HL-60 (cell line): ENCODE data around the gene SIRT1.

Experiments used
- GABPA ChIP-seq: IDR thresholded peaks from 2 replicates; pipeline ENCODE4 v1.6.1; 2012; ENCODE audit warnings: low read depth
- POLR2AphosphoS5 ChIP-seq: IDR thresholded peaks from 2 replicates; pipeline ENCODE4 v1.6.1; 2012; ENCODE audit warnings: low read depth
- SPI1 ChIP-seq: IDR thresholded peaks from 2 replicates; pipeline ENCODE4 v1.6.1; 2012; ENCODE audit warnings: low read depth, mild to moderate bottlenecking, borderline replicate concordance
- TF ChIP-seq, protein P1 (sequence below): IDR thresholded peaks from one replicate; pipeline ENCODE4 v1.5.1; 2011; ENCODE audit warnings: low read length, control low read depth, inconsistent platforms; ENCODE audit not compliant: insufficient read depth
- TF ChIP-seq, protein P2 (sequence below): IDR thresholded peaks from 2 replicates; pipeline ENCODE4 v1.6.1; 2012; ENCODE audit warnings: low read depth; ENCODE audit not compliant: insufficient replicate concordance

- TF ChIP-seq, protein P1, sequence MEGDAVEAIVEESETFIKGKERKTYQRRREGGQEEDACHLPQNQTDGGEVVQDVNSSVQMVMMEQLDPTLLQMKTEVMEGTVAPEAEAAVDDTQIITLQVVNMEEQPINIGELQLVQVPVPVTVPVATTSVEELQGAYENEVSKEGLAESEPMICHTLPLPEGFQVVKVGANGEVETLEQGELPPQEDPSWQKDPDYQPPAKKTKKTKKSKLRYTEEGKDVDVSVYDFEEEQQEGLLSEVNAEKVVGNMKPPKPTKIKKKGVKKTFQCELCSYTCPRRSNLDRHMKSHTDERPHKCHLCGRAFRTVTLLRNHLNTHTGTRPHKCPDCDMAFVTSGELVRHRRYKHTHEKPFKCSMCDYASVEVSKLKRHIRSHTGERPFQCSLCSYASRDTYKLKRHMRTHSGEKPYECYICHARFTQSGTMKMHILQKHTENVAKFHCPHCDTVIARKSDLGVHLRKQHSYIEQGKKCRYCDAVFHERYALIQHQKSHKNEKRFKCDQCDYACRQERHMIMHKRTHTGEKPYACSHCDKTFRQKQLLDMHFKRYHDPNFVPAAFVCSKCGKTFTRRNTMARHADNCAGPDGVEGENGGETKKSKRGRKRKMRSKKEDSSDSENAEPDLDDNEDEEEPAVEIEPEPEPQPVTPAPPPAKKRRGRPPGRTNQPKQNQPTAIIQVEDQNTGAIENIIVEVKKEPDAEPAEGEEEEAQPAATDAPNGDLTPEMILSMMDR: no peak
- TF ChIP-seq, protein P2, sequence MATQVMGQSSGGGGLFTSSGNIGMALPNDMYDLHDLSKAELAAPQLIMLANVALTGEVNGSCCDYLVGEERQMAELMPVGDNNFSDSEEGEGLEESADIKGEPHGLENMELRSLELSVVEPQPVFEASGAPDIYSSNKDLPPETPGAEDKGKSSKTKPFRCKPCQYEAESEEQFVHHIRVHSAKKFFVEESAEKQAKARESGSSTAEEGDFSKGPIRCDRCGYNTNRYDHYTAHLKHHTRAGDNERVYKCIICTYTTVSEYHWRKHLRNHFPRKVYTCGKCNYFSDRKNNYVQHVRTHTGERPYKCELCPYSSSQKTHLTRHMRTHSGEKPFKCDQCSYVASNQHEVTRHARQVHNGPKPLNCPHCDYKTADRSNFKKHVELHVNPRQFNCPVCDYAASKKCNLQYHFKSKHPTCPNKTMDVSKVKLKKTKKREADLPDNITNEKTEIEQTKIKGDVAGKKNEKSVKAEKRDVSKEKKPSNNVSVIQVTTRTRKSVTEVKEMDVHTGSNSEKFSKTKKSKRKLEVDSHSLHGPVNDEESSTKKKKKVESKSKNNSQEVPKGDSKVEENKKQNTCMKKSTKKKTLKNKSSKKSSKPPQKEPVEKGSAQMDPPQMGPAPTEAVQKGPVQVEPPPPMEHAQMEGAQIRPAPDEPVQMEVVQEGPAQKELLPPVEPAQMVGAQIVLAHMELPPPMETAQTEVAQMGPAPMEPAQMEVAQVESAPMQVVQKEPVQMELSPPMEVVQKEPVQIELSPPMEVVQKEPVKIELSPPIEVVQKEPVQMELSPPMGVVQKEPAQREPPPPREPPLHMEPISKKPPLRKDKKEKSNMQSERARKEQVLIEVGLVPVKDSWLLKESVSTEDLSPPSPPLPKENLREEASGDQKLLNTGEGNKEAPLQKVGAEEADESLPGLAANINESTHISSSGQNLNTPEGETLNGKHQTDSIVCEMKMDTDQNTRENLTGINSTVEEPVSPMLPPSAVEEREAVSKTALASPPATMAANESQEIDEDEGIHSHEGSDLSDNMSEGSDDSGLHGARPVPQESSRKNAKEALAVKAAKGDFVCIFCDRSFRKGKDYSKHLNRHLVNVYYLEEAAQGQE: no peak
- TF ChIP-seq POLR2AphosphoS5 (no peak), GABPA (no peak), SPI1 (no peak)
Measured at GRCh38 chr10:67852761-67853160, 31.7 kb upstream of the SIRT1 start.
